SH-SY5Y (cell line): ENCODE data around the gene NPM3.

Experiments
- GATA2 ChIP-seq: IDR thresholded peaks from 2 replicates; pipeline ENCODE4 v1.6.1; 2011; ENCODE audit warnings: mild to moderate bottlenecking, low read depth, low read length
- GATA3 ChIP-seq: IDR thresholded peaks from 2 replicates; pipeline ENCODE4 v1.6.1; 2011; ENCODE audit warnings: low read depth, mild to moderate bottlenecking, low read length, moderate library complexity

DNA sequence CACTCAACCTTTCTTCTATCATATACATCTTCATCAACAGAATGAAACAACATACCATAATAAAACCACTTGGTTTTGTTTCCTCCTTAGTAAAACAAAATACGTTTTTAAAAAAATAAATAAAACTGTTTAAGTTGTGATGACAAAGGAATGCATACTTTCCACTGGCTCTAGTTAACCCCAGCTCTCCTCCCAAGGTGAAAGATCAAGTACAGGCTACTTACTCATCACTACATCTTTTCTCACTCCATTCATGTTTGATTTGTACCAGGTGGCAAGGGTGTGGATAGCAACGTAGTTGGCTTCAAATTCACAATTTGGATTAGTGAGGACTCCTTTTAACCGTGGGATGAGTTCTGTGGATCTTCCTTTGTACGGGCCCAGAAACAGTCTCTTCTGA, 20.3 kb upstream of the NPM3 start:
- TF ChIP-seq GATA2 (no peak), GATA3 (no peak)
